HG02981 (cell line): Measurements from ENCODE around the gene RHOG.
A peak's percentile ranks its signal among the peaks of the same experiment; 100 is the strongest.
"Not testable (repeated sequence)": the region's sequence is repeated elsewhere in the genome, so short reads cannot be mapped to it uniquely, and the experiment has no call there.

Experiments
- ATAC-seq: cut with Tn5 transposase; IDR thresholded peaks from one replicate; pipeline ENCODE4 v1.9.1; 2021; ENCODE audit warnings: mild to moderate bottlenecking, moderate library complexity; ENCODE audit not compliant: unreplicated experiment

The RHOG gene

GRCh38 chr11:3840870-3841425, at the start of gene RHOG:
RHOG (minus strand) TSS chr11:3840959; CDS start chr11:3828138, 12,821 bp downstream.
- ATAC-seq = peak; percentile 26

DNA sequence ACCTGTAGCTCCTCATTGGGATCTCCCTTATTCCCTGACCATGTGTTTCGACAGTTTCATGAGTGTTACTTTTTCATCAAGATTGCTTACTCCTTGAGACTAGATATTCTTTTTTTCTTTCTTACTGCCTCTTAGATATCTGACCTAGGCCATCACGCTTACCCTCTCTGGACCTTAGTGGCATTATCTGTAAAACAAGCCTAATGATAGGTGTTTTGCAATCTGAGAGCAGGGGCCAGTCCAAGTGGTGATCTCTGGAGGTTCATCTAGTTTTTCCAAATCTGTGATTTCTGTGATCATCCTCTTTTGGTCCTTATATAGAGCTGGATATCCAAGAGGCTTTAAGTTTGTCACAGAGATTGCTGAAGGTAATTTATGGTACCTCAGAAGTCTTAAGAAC, 49.3 kb upstream of the RHOG start:
- no peak for ATAC-seq

DNA sequence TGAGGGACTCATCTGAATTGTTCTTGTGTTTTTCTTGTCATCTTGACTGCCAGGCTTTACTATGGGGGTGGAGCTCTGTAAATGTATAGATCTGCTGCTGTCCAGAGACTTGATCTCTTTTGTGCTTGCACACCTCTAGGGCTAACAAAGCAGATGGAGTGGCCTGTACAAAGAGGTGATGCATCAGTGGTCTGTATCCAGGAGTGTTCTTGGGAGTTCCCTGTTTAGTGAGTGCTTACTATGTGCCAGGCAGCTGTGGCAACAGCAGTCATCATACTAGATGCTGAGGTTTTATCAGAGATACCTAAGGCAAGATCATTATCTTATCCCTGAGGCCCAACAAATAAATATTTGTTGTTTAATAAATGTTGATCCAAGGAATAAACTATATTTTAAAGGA, 48.1 kb upstream of the RHOG start:
- no peak for ATAC-seq

GRCh38 chr11:3886985-3887384, 46.2 kb upstream of the RHOG start:
- no peak for ATAC-seq

DNA sequence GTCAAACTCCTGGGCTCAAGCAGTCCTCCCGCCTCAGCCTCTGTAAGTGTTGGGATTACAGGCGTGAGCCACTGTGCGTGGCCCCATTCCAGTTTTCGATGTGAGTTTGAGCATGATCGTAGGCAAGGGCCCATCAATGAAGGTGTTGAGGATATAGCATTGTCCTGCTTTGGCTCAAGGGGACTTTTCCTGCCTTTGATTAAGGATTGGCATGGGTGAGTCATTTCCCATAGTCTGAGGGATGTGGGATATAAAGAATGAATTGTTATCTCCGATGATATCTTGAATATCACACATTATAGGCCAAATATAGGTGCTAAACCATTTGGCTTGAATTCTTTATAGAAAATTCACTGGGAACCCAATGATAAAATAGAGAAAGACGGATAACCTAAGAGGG, 45.1 kb upstream of the RHOG start:
- ATAC-seq = no peak

DNA sequence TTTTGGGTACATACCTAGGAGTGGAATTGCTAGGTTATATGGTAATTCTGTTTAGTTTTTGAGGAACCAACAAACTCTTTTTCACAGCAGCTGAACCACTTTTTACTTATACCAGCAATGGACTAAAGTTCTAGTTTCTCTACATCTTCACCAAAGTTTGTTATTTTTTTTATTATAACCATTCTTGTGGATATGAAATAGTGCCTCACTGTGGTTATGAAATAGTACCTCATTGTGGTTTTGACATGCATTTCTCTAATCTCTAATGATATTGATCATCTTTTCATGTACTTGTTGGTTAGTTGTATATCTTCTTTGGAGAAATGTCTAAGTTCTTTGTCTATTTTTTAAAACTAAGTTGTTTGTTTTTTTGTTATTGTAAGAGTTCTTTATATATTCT, 41.9 kb upstream of the RHOG start:
- ATAC-seq = no peak

GRCh38 chr11:3880724-3881123, 40.0 kb upstream of the RHOG start:
- peak; percentile 37 for ATAC-seq

DNA sequence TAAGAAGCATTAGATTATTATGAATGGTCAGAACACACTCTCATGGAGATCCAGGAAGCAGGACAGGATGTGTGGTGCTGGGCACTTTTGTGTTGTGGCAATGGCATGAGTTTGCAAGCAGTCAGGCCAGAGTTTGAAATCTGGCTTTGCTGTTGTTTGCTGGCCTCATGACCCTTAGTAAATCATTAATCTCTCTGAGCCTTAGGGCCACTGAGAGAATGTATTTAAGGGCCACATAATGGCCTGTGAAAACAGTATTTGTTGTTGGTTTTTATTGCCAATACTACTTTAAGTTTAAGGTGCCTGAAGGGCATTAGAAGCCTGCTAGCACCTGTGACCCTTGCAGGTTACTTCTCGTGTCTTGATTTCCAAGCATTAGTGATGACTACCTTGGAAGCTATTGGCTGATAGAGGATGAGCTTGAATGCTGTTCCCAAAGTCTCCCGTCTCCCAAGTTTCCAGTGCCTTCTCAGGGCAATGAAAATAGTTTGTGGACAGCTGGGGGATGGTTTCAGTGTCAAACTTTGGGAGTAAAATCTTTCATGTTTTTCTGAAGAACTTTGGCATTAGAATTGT, 39.3 kb upstream of the RHOG start:
- peak; percentile 36 for ATAC-seq

DNA sequence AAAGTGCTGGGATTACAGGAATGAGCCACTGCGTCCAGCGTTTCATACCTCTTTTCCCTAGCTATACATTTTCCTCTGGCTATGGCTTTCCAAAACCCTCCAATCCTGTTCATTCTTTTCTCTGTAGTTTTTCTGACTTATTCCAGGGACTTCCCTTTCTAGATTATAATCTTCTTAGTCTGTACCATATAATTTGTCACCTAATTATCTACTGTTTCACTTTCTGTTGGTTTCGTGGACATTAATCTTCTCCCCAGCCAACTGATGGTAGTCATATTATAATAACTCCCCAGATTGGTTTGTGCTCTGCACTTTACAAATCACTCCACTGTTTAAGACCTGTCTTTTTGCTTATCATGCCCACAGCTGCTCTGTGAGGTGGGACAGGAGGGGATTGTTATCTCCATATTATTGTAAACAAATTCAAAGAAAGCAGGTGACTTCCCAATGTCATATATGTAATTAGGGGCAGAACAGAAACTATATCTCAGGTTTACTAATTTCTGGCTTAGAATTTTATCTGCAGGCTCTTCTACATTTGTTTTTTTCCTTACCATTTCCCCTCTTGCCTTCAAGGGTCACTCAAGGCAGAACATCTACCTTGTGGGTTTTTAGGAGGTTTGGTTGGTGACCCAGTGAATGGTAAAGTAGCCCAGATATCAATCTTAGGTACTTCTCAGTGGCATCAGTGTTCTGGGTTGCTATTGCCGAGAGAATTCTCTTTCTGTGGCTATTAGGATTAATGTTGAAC, 38.6 kb upstream of the RHOG start:
- peak; percentile 42 for ATAC-seq

GRCh38 chr11:3878258-3878584, 37.5 kb upstream of the RHOG start:
- no peak for ATAC-seq

DNA sequence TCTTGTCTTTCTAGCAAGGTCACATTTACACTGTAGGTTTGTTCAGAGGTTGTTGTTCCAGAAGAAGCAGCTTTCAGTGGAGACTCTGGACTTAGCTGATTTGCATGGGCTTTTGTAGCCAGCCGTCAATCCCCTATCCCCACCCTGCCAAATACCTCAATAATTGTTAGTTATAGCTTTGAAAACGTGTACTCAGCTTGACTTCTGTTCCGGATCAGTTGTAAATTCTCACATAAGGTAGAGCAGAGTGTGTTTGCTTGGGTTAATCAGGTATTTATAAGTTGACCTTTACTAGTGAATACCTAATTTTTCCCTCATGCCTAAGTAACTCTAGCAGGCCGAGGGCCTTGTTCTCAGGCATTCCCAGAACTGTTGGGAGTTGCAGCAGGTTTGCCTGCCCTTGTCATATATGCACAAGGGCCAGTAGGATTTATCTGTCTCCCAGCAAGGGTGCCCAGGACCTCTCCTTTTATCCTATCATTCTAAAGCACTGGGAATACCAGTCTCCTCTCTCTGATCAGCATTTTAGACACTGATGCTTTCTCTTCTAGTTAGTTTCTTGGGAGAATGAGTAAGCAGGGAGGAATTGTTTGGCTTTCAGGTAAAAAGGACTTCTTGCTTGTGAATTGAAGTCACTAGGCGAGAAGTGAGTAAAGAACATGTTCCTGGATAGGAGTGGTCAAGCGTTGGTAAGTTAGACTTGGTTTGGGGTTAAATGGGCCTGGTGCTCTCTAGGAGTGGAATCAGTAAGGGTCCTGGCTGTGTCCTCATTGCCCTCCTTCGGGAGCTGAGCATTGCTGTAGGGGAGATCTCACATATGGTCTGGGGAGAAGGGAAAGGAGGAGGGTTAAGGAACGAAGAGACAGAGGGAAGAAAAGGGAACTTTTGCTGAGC, 36.9 kb upstream of the RHOG start:
- ATAC-seq = no peak

GRCh38 chr11:3876613-3877012, 35.9 kb upstream of the RHOG start:
- ATAC-seq = no peak

DNA sequence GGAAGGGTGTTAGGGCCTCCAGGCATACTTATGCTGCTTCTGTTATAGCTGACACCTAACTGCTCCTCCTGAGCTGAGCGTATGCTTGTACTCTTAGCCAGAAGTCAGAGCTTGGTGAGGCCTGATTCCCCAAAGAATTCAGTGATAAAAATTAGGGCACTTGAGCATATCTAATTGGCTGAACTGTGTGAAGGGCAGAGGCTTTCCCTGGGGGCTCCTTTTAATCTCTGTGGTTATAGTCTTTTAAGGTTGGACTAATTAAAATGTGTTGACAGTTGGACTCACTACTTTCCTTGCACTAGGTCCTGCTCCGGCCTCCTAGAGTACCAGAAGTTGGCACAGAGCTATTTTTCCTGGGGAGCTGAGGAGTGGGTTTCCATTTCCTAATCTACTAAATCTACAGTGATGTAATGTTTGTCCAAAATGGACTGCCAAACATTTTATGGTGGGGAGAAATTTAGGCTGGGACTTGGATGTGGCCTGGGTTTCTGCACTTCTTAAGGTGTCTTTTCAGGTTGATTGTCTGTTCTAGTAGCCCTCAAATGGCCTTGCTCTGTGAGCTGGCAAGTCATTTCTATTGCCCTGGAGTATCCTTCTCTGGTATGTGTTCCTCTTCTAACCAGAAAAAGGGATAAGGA, 33.1 kb upstream of the RHOG start:
- no peak for ATAC-seq

GRCh38 chr11:3867209-3868091, 26.7 kb upstream of the RHOG start:
- peak; percentile 53 for ATAC-seq

- ATAC-seq = no peak
Measured at GRCh38 chr11:3866836-3867208, 26.1 kb upstream of the RHOG start.

DNA sequence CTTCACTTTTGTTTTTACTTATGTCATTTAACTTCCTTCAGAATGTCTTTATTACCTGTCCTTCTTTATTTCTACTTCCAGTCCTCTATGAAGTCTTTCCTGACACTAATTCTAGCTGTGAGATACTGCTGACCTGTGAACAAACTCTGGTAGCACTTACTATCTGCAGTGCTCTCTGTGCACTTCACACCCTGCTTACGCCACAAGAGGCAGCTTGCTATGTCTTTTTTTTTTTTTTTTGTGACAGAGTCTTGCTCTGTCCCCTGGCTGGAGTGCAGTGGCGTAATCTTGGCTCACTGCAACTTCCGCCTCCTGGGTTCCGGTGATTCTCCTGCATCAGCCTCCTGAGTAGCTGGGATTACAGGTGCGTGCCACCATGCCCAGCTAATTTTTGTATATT, 25.4 kb upstream of the RHOG start:
- ATAC-seq = no peak

- no peak for ATAC-seq
Measured at GRCh38 chr11:3865388-3866193, 24.8 kb upstream of the RHOG start.

- ATAC-seq = no peak
Measured at GRCh38 chr11:3861683-3862082, 20.9 kb upstream of the RHOG start.

GRCh38 chr11:3860898-3861393, 20.2 kb upstream of the RHOG start:
- ATAC-seq = not testable (repeated sequence)
